ENCODE measurements around the gene SQSTM1. TPM values are rescaled to one million over a fixed set of nuclear protein-coding genes. Genes with fewer than 3 reads are reported as not detected.

The SQSTM1 gene
- total RNA-seq, 1 experiment from 2014 or later, result 78.5 TPM

DNA sequence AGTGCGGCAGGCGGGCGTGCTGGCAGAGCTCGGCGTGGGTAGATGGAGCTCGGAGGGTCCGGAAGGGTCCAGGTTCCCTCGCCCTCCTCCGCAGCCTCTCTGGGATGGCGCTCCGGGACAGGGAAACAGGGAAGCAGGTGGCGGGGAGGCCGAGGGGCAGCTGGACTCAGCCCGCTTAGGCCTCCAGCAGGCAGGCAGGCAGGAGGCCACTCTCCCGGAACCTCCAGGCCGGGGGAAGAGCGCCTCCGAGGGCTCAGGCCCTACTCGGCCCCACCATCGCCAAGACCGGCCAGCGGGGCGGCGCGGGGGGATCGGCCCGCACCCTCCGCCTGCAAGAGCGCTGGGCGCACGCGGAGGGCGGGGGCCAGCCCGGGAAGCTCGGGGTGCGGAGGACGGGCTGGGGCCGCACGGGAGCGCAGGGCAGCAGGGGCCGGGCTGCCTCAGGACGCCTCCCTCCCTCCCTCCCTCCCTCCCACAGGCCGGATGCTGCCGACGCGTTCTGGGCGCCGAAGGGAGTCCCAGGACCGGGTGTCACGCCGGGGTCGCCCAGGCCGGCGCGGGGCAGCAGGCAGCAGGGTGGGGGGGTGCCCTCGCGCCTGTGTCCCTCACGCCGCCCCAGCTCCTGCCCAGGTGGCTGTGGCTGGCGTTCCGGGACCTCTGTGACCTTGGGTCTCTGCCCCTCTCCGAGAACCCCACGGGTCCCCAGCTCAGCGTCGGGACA lies 15.0 kb upstream of the SQSTM1 start (continued):
- TF ChIP-seq NFYB (CRISPR knock-in tag; conservative IDR thresholded peaks at IDR 0.05; ENCODE audit: low read depth), result no peak
- TF ChIP-seq, protein P1, sequence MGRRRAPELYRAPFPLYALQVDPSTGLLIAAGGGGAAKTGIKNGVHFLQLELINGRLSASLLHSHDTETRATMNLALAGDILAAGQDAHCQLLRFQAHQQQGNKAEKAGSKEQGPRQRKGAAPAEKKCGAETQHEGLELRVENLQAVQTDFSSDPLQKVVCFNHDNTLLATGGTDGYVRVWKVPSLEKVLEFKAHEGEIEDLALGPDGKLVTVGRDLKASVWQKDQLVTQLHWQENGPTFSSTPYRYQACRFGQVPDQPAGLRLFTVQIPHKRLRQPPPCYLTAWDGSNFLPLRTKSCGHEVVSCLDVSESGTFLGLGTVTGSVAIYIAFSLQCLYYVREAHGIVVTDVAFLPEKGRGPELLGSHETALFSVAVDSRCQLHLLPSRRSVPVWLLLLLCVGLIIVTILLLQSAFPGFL (CRISPR knock-in tag; IDR thresholded peaks at IDR 0.05; ENCODE audit: borderline replicate concordance), result no peak
- no peak for TF ChIP-seq ATF1 (CRISPR knock-in tag; IDR thresholded peaks at IDR 0.05)
- TF ChIP-seq ZMAT4 (CRISPR knock-in tag; IDR thresholded peaks at IDR 0.05), result no peak
- TF ChIP-seq, protein P2, sequence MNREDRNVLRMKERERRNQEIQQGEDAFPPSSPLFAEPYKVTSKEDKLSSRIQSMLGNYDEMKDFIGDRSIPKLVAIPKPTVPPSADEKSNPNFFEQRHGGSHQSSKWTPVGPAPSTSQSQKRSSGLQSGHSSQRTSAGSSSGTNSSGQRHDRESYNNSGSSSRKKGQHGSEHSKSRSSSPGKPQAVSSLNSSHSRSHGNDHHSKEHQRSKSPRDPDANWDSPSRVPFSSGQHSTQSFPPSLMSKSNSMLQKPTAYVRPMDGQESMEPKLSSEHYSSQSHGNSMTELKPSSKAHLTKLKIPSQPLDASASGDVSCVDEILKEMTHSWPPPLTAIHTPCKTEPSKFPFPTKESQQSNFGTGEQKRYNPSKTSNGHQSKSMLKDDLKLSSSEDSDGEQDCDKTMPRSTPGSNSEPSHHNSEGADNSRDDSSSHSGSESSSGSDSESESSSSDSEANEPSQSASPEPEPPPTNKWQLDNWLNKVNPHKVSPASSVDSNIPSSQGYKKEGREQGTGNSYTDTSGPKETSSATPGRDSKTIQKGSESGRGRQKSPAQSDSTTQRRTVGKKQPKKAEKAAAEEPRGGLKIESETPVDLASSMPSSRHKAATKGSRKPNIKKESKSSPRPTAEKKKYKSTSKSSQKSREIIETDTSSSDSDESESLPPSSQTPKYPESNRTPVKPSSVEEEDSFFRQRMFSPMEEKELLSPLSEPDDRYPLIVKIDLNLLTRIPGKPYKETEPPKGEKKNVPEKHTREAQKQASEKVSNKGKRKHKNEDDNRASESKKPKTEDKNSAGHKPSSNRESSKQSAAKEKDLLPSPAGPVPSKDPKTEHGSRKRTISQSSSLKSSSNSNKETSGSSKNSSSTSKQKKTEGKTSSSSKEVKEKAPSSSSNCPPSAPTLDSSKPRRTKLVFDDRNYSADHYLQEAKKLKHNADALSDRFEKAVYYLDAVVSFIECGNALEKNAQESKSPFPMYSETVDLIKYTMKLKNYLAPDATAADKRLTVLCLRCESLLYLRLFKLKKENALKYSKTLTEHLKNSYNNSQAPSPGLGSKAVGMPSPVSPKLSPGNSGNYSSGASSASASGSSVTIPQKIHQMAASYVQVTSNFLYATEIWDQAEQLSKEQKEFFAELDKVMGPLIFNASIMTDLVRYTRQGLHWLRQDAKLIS (CRISPR knock-in tag; IDR thresholded peaks at IDR 0.05; ENCODE audit: borderline replicate concordance), result no peak
- peak; percentile 63; the same call in 1 of the 2 replicates for TF ChIP-seq FOXP1 (CRISPR knock-in tag; IDR thresholded peaks at IDR 0.05; ENCODE audit: borderline replicate concordance)
- no peak for TF ChIP-seq SOX15 (CRISPR knock-in tag; IDR thresholded peaks at IDR 0.05)
- 0 out of 2 replicates have a peak, but pooled peaks have one; percentile 68 for TF ChIP-seq E2F5 (CRISPR knock-in tag; IDR thresholded peaks at IDR 0.05)
- TF ChIP-seq ATF6 (CRISPR knock-in tag; IDR thresholded peaks at IDR 0.05), result no peak
- TF ChIP-seq EMX1 (CRISPR knock-in tag; IDR thresholded peaks at IDR 0.05), result no peak
- TF ChIP-seq MYBL2 (CRISPR knock-in tag; IDR thresholded peaks at IDR 0.05), result no peak
- TF ChIP-seq RORB (CRISPR knock-in tag; IDR thresholded peaks at IDR 0.05), result no peak
- TF ChIP-seq ZNF671 (CRISPR knock-in tag; IDR thresholded peaks at IDR 0.05), result no peak
- no peak for TF ChIP-seq KAT7 (CRISPR knock-in tag; IDR thresholded peaks at IDR 0.05; ENCODE audit: borderline replicate concordance)
- TF ChIP-seq JUN (CRISPR knock-in tag; IDR thresholded peaks at IDR 0.05), result no peak
- no peak for TF ChIP-seq FOXJ3 (CRISPR knock-in tag; IDR thresholded peaks at IDR 0.05; ENCODE audit: borderline replicate concordance)
- no peak for TF ChIP-seq CBFB (CRISPR knock-in tag; IDR thresholded peaks at IDR 0.05; ENCODE audit: low read depth)
- TF ChIP-seq ZNF263 (CRISPR knock-in tag; IDR thresholded peaks at IDR 0.05; ENCODE audit: low read depth), result no peak
- no peak for TF ChIP-seq ELF4 (CRISPR knock-in tag; IDR thresholded peaks at IDR 0.05; ENCODE audit: low read depth)
- no peak for TF ChIP-seq SMAD3 (CRISPR knock-in tag; IDR thresholded peaks at IDR 0.05; ENCODE audit: borderline replicate concordance)
- no peak for TF ChIP-seq RELA (CRISPR knock-in tag; IDR thresholded peaks at IDR 0.05; ENCODE audit: borderline replicate concordance)
- TF ChIP-seq GTF2I (CRISPR knock-in tag; conservative IDR thresholded peaks at IDR 0.05), result no peak
- TF ChIP-seq CTCF (IDR thresholded peaks at IDR 0.05), result no peak
- TF ChIP-seq NR1H2 (CRISPR knock-in tag; IDR thresholded peaks at IDR 0.05), result no peak
- no peak for TF ChIP-seq JAZF1 (CRISPR knock-in tag; IDR thresholded peaks at IDR 0.05)
- no peak for TF ChIP-seq CREB1 (CRISPR knock-in tag; IDR thresholded peaks at IDR 0.05)
- no peak for TF ChIP-seq ATF2 (CRISPR knock-in tag; IDR thresholded peaks at IDR 0.05; ENCODE audit: borderline replicate concordance, low read depth)

All from WTC11 (cell line).